H1 (cell line): Measurements from ENCODE around the gene VGLL3. TPM values are rescaled to one million over a fixed set of nuclear protein-coding genes. Genes with fewer than 3 reads are reported as not detected.

ENCODE experiments used
- CTCF ChIA-PET: fragments of 300-600 bp; sonication (Branson Sonifier 250); formaldehyde crosslinking; loops from one replicate; lab custom pipeline; 2021; ENCODE audit not compliant: partially characterized antibody; lab: Charles Lee
- POLR2A ChIA-PET: fragments of 300-600 bp; sonication (Branson Sonifier 250); formaldehyde crosslinking; loops from one replicate; lab custom pipeline; 2021; ENCODE audit warnings: inconsistent platforms; ENCODE audit not compliant: partially characterized antibody; lab: Charles Lee
- DNase-seq, 2 experiments: peaks; one replicate each; pipeline versions ENCODE4 v3.0.0 to v3.0.0-alpha.2; 2010 to 2022; ENCODE audit warnings: low spot score in 2 of 2, low read depth in 1 of 2, mixed read lengths in 1 of 2
- FAIRE-seq: peaks from 2 replicates; lab custom pipeline; 2011; peaks lifted over from hg19 to GRCh38; lab: Jason Lieb, UNC
- H2AFZ ChIP-seq: 2 replicates; pipeline ENCODE4 v1.8.1; 2012; ENCODE audit warnings: low read length, inconsistent platforms
- H2AK5ac ChIP-seq: 2 replicates; pipeline ENCODE4 v1.6.1; 2013; ENCODE audit warnings: low read depth, low read length
- H2BK120ac ChIP-seq: replicated peaks from 2 replicates; pipeline ENCODE3; 2013; ENCODE audit warnings: low read depth, low read length, inconsistent platforms
- H2BK12ac ChIP-seq: 2 replicates; pipeline ENCODE4 v1.6.1; 2013; ENCODE audit warnings: low read depth, low read length
- H2BK15ac ChIP-seq: 2 replicates; pipeline ENCODE4 v1.6.1; 2013; ENCODE audit warnings: low read length
- H2BK20ac ChIP-seq: 2 replicates; pipeline ENCODE4 v1.6.1; 2013; ENCODE audit warnings: low read length
- H2BK5ac ChIP-seq: 2 replicates; pipeline ENCODE4 v1.6.1; 2013; ENCODE audit warnings: low read depth, low read length
- H3K14ac ChIP-seq: 2 replicates; pipeline ENCODE4 v1.6.1; 2013; ENCODE audit warnings: inconsistent platforms; ENCODE audit not compliant: insufficient read length
- H3K18ac ChIP-seq: 2 replicates; pipeline ENCODE4 v1.6.1; 2013; ENCODE audit warnings: low read length; ENCODE audit errors: extremely low read depth
- H3K23ac ChIP-seq: 2 replicates; pipeline ENCODE4 v1.6.1; 2013; ENCODE audit warnings: inconsistent platforms; ENCODE audit not compliant: insufficient read length
- H3K23me2 ChIP-seq: 2 replicates; pipeline ENCODE4 v1.6.1; 2013; ENCODE audit warnings: low read depth, low read length
- H3K27ac ChIP-seq: 2 replicates; pipeline ENCODE4 v1.6.1; 2011; ENCODE audit warnings: low read depth, low read length, inconsistent platforms
- H3K27me3 ChIP-seq, 4 experiments: replicated peaks in 1 of 4; 1 replicate in 1 of 4; 2 replicates in 3 of 4; pipeline versions ENCODE4 v1.6.1 to v1.8.1; 2011 to 2013; ENCODE audit warnings: low read length in 3 of 4, mild to moderate bottlenecking in 3 of 4, inconsistent platforms in 2 of 4, mixed read lengths in 2 of 4, moderate library complexity in 1 of 4; ENCODE audit not compliant: control insufficient read depth in 3 of 4, insufficient read depth in 3 of 4; ENCODE audit errors: extremely low read depth in 1 of 4
- H3K36me3 ChIP-seq, 4 experiments: 2 replicates each; pipeline versions ENCODE4 v1.6.1 to v1.8.1; 2011 to 2013; ENCODE audit warnings: mild to moderate bottlenecking in 4 of 4, low read length in 3 of 4, moderate library complexity in 2 of 4, control low read depth in 1 of 4, inconsistent platforms in 1 of 4; ENCODE audit not compliant: insufficient read depth in 4 of 4, control insufficient read depth in 2 of 4
- H3K4ac ChIP-seq: replicated peaks from 2 replicates; pipeline ENCODE3; 2013; ENCODE audit warnings: low read length, low read depth, mixed read lengths, inconsistent platforms; ENCODE audit not compliant: insufficient read length
- H3K4me1 ChIP-seq, 4 experiments: replicated peaks in 1 of 4; 1 replicate in 1 of 4; 2 replicates in 3 of 4; pipeline versions ENCODE4 v1.6.1 to v1.8.1; 2011 to 2013; ENCODE audit warnings: low read length in 3 of 4, inconsistent platforms in 2 of 4, mixed read lengths in 1 of 4; ENCODE audit not compliant: insufficient read depth in 4 of 4, control insufficient read depth in 3 of 4
- H3K4me2 ChIP-seq, 2 experiments: 2 replicates each; pipeline versions ENCODE4 v1.6.1 to v1.8.1; 2011 to 2013; ENCODE audit warnings: low read depth in 2 of 2, low read length in 2 of 2, control low read depth in 1 of 2, inconsistent platforms in 1 of 2, mild to moderate bottlenecking in 1 of 2; ENCODE audit not compliant: insufficient read depth in 1 of 2
- H3K4me3 ChIP-seq, 4 experiments: fragments of 200-600, 300-600 bp in 1 of 4; sonication (generic), shearing (Covaris generic), sonication (Bioruptor Twin) in 1 of 4; 2 replicates each; pipeline versions ENCODE4 v1.5.1 to v1.8.1; 2011 to 2016; ENCODE audit warnings: low read length in 4 of 4, low read depth in 3 of 4, control low read depth in 2 of 4, inconsistent platforms in 2 of 4, mild to moderate bottlenecking in 2 of 4, mixed read lengths in 1 of 4, moderate library complexity in 1 of 4; ENCODE audit not compliant: insufficient read depth in 2 of 4; ENCODE audit errors: extremely low read depth in 1 of 4
- H3K56ac ChIP-seq: replicated peaks from 2 replicates; pipeline ENCODE3; 2013; ENCODE audit warnings: low read depth, mild to moderate bottlenecking, mixed read lengths, low read length, inconsistent platforms; ENCODE audit not compliant: insufficient read length
- H3K79me1 ChIP-seq: 2 replicates; pipeline ENCODE4 v1.6.1; 2013; ENCODE audit warnings: low read depth, low read length, control low read depth
- H3K79me2 ChIP-seq, 2 experiments: 2 replicates each; pipeline versions ENCODE4 v1.6.1 to v1.8.1; 2012 to 2013; ENCODE audit warnings: low read length in 2 of 2, mild to moderate bottlenecking in 2 of 2, inconsistent platforms in 1 of 2; ENCODE audit not compliant: insufficient read depth in 2 of 2, control insufficient read depth in 1 of 2
- H3K9ac ChIP-seq, 4 experiments: replicated peaks in 1 of 4; 1 replicate in 1 of 4; 2 replicates in 3 of 4; pipeline versions ENCODE4 v1.6.1 to v1.8.1; 2011 to 2013; ENCODE audit warnings: low read depth in 3 of 4, low read length in 3 of 4, control low read depth in 2 of 4, mild to moderate bottlenecking in 2 of 4, moderate library complexity in 2 of 4, inconsistent platforms in 1 of 4; ENCODE audit errors: extremely low read depth in 1 of 4
- H3K9me3 ChIP-seq, 2 experiments: 2 replicates each; pipeline versions ENCODE4 v1.6.1 to v1.8.1; 2012 to 2013; ENCODE audit warnings: mild to moderate bottlenecking in 2 of 2, moderate library complexity in 2 of 2, control low read depth in 1 of 2, inconsistent platforms in 1 of 2, low read depth in 1 of 2, low read length in 1 of 2, mixed read lengths in 1 of 2; ENCODE audit not compliant: insufficient read depth in 2 of 2
- H4K20me1 ChIP-seq, 2 experiments: replicated peaks in 1 of 2; 2 replicates each; pipeline versions ENCODE3 to v1.8.1; 2011 to 2013; ENCODE audit warnings: inconsistent platforms in 2 of 2, low read length in 2 of 2, mild to moderate bottlenecking in 1 of 2; ENCODE audit not compliant: insufficient read depth in 2 of 2, control insufficient read depth in 1 of 2
- H4K5ac ChIP-seq: 2 replicates; pipeline ENCODE4 v1.6.1; 2013; ENCODE audit warnings: low read length, low read depth, mixed read lengths, inconsistent platforms; ENCODE audit not compliant: insufficient read length
- H4K8ac ChIP-seq: 2 replicates; pipeline ENCODE4 v1.8.0; 2013; ENCODE audit warnings: mild to moderate bottlenecking, moderate library complexity, low read length, inconsistent platforms; ENCODE audit not compliant: insufficient read depth; ENCODE audit errors: extremely low read depth
- H4K91ac ChIP-seq: replicated peaks from 2 replicates; pipeline ENCODE3; 2013; ENCODE audit warnings: low read length, mixed read lengths, inconsistent platforms; ENCODE audit not compliant: insufficient read length
- ASH2L ChIP-seq: fragments of 200-600, 300-600 bp; sonication (generic); IDR thresholded peaks from one replicate; pipeline ENCODE4 v1.7.1; 2017; ENCODE audit warnings: low read length
- BACH1 ChIP-seq: IDR thresholded peaks from 2 replicates; pipeline ENCODE4 v1.6.1; 2012; ENCODE audit warnings: low read length, improper control_type of control experiment
- BCL11A ChIP-seq, 2 experiments: IDR thresholded peaks; one replicate each; pipeline ENCODE4 v1.6.1; 2011; ENCODE audit warnings: low read depth in 2 of 2, low read length in 2 of 2, mild to moderate bottlenecking in 2 of 2
- CBX5 ChIP-seq: fragments of 300-800, 300-1000 bp; sonication (generic); IDR thresholded peaks from 2 replicates; pipeline ENCODE4 v1.7.1; 2016; ENCODE audit warnings: antibody characterized with exemption, low read length, low read depth
- CEBPB ChIP-seq: IDR thresholded peaks from 2 replicates; pipeline ENCODE4 v1.6.1; 2012; ENCODE audit warnings: low read depth, low read length
- CHD1 ChIP-seq: IDR thresholded peaks from 2 replicates; pipeline ENCODE4 v1.6.1; 2012; ENCODE audit warnings: low read depth, low read length, improper control_type of control experiment
- POLR2A ChIP-seq, 2 experiments: IDR thresholded peaks; 1 replicate in 1 of 2; 2 replicates in 1 of 2; pipeline ENCODE4 v1.6.1; 2011; ENCODE audit warnings: low read depth in 2 of 2, low read length in 2 of 2, mild to moderate bottlenecking in 2 of 2; ENCODE audit errors: control extremely low read depth in 1 of 2
- POLR2AphosphoS5 ChIP-seq: IDR thresholded peaks from 2 replicates; pipeline ENCODE4 v1.6.1; 2011; ENCODE audit warnings: low read depth, low read length
- RXRA ChIP-seq: IDR thresholded peaks from 2 replicates; pipeline ENCODE4 v1.6.1; 2011; ENCODE audit warnings: low read depth, mild to moderate bottlenecking, low read length, moderate library complexity; ENCODE audit not compliant: insufficient read depth
- SIRT6 ChIP-seq: IDR thresholded peaks from one replicate; pipeline ENCODE4 v1.7.1; 2012; ENCODE audit warnings: low read length, inconsistent platforms
- SP4 ChIP-seq: IDR thresholded peaks from 2 replicates; pipeline ENCODE4 v1.6.1; 2012; ENCODE audit warnings: low read length, inconsistent platforms
- TBP ChIP-seq: IDR thresholded peaks from 2 replicates; pipeline ENCODE4 v1.6.1; 2011; ENCODE audit warnings: low read depth, low read length, improper control_type of control experiment
- USF2 ChIP-seq: IDR thresholded peaks from 2 replicates; pipeline ENCODE4 v1.6.1; 2011; ENCODE audit warnings: low read length, improper control_type of control experiment
- WGBS, 2 experiments: shearing (Covaris generic) in 1 of 2; methylation state at CpG; one replicate each; pipeline versions ENCODE4 v1.1.6 to v1.1.7; 2013 to 2015; ENCODE audit warnings: low lambda C conversion rate in 2 of 2, mixed read lengths in 2 of 2, inconsistent platforms in 1 of 2, low coverage in 1 of 2, missing lambda C conversion rate in 1 of 2; ENCODE audit not compliant: insufficient replicate concordance in 2 of 2, insufficient coverage in 1 of 2, insufficient read length in 1 of 2; ENCODE audit errors: extremely low coverage in 1 of 2, missing lambda C conversion rate in 1 of 2; 5-methylcytosine and 5-hydroxymethylcytosine counted together
- polyA plus RNA-seq, 7 experiments: library from polyadenylated mRNA; depleted of rRNA in 3 of 7; stranded (reverse) in 5 of 7; unstranded in 2 of 7; fragments of >200 nt in 5 of 7; fragments of 200-250 nt in 2 of 7; gene quantifications; 1 replicate in 5 of 7; 2 replicates in 1 of 7; 4 replicates in 1 of 7; pipeline versions ENCODE4 v1.2.1 to v1.2.3, GENCODE V29; 2011 to 2013; ENCODE audit warnings: missing spikeins in 2 of 7, mixed read lengths in 2 of 7
- total RNA-seq: library from RNA; stranded (reverse); fragmentation: NEBNext Ultra II Directional; extraction: Animal tissue kit (Norgen Biotek cat#: 25700); gene quantifications from 2 replicates; pipeline ENCODE4 v1.2.1, GENCODE V29; 2021
- TF ChIP-seq, protein P1 (sequence below): IDR thresholded peaks from 2 replicates; pipeline ENCODE4 v1.6.1; 2012; ENCODE audit warnings: inconsistent platforms
- TF ChIP-seq, protein P2 (sequence below): IDR thresholded peaks from 2 replicates; pipeline ENCODE4 v1.6.1; 2012; ENCODE audit warnings: inconsistent platforms

Gene VGLL3
- total and polyA plus RNA-seq, 2 of the 8 experiments (the other 6 are each of a cell fraction or from before 2014, with no cell fraction given) = 13.4 to 24.2 TPM

- Histone ChIP-seq H3K79me1 (no peaks in the 10 kb centered on the region), H4K8ac (no peak overlapping the region), H3K18ac (no peak overlapping the region), H3K9me3 (no peaks in the 10 kb centered on the region), H2BK20ac (no peak overlapping the region), H2AFZ (no peak overlapping the region), H3K36me3 (no peaks in the 10 kb centered on the region), H3K9ac (no peak overlapping the region), H3K23me2 (no peaks in the 10 kb centered on the region), H3K4me2 (no peak overlapping the region), H4K20me1 (no peaks in the 10 kb centered on the region), H2AK5ac (no peak overlapping the region), H4K91ac (no peak overlapping the region), H2BK15ac (no peak overlapping the region), H2BK12ac (0 out of 2 replicates have a peak overlapping the region, but pooled peaks have one; percentile 28), H3K56ac (no peak overlapping the region), H3K27ac (no peak overlapping the region), H2BK120ac (no peak overlapping the region), H3K14ac (no peak overlapping the region), H3K4me3 (no peak overlapping the region), H3K79me2 (no peaks in the 10 kb centered on the region), H3K4me1 (no peaks in the 10 kb centered on the region), H4K5ac (no peak overlapping the region), H3K4ac (no peak overlapping the region), H3K27me3 (no peaks in the 10 kb centered on the region), H2BK5ac (no peak overlapping the region), H3K23ac (no peak overlapping the region)
- FAIRE-seq (no peak), DNase-seq (no peak)
- ChIA-PET CTCF (interaction anchor here (0.9 kb wide), 1 partner anchor 32 kb away, joined by 4 read pairs; no protein-coding TSS in a partner anchor), POLR2A (no interaction called here)
- WGBS, 2 experiments = 88% methylated on average over 3 of the region's 3 CpGs; no CpG with 5 or more reads in 1 of the 2 experiments
- TF ChIP-seq CBX5 (no peak), TBP (no peak), BACH1 (no peak), CHD1 (no peak), CEBPB (no peak), SP4 (no peak), POLR2A (IDR thresholded peaks at IDR 0.05; ENCODE audit: control extremely low read depth in 1 of 2, low read depth in 2 of 2, low read length in 2 of 2) (no peak), USF2 (no peak), RXRA (no peak), BCL11A (IDR thresholded peaks at IDR 0.05; ENCODE audit: low read depth in 2 of 2, low read length in 2 of 2) (no peak), POLR2AphosphoS5 (no peak), SIRT6 (no peak), ASH2L (no peak)
- TF ChIP-seq, protein P1, sequence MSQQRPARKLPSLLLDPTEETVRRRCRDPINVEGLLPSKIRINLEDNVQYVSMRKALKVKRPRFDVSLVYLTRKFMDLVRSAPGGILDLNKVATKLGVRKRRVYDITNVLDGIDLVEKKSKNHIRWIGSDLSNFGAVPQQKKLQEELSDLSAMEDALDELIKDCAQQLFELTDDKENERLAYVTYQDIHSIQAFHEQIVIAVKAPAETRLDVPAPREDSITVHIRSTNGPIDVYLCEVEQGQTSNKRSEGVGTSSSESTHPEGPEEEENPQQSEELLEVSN = no peak
- TF ChIP-seq, protein P2, sequence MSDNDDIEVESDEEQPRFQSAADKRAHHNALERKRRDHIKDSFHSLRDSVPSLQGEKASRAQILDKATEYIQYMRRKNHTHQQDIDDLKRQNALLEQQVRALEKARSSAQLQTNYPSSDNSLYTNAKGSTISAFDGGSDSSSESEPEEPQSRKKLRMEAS = no peak
Measured at GRCh38 chr3:86923071-86923491, 67.9 kb downstream of the VGLL3 start.
